ENCODE measurements around the gene TPTE. TPM values are rescaled to one million over a fixed set of nuclear protein-coding genes. Genes with fewer than 3 reads are reported as not detected.
"Not testable (repeated sequence)": the region's sequence is repeated elsewhere in the genome, so short reads cannot be mapped to it uniquely, and the experiment has no call there.

Gene TPTE
- total RNA-seq, result not detected in 2 replicates

GRCh38 chr21:10521091-10521598, at the start of gene TPTE:
TSS of gene TPTE (plus strand) at chr21:10521583. CDS start at chr21:10538724, 17,141 bp downstream.
- no peak for DNase-seq (ENCODE audit: low read depth in 2 of 2)

GRCh38 chr21:10471999-10472398, 49.4 kb upstream of the TPTE start:
- not testable (repeated sequence) for DNase-seq (ENCODE audit: low read depth in 2 of 2)

- DNase-seq (ENCODE audit: low read depth in 2 of 2), result not testable (repeated sequence)
Measured at GRCh38 chr21:10477794-10478193, 43.6 kb upstream of the TPTE start.

GRCh38 chr21:10479875-10480274, 41.5 kb upstream of the TPTE start:
- not testable (repeated sequence) for DNase-seq (ENCODE audit: low read depth in 2 of 2)

- DNase-seq (ENCODE audit: low read depth in 2 of 2), result not testable (repeated sequence)
Measured at GRCh38 chr21:10484864-10485263, 36.5 kb upstream of the TPTE start.

GRCh38 chr21:10490453-10490852, 30.9 kb upstream of the TPTE start:
- not testable (repeated sequence) for DNase-seq (ENCODE audit: low read depth in 2 of 2)

- DNase-seq (ENCODE audit: low read depth in 2 of 2), result no peak
Measured at GRCh38 chr21:10511116-10511515, 10.3 kb upstream of the TPTE start.

GRCh38 chr21:10516889-10517288, 4.5 kb upstream of the TPTE start:
- DNase-seq (ENCODE audit: low read depth in 2 of 2), result not testable (repeated sequence)

- not testable (repeated sequence) for DNase-seq (ENCODE audit: low read depth in 2 of 2)
Measured at GRCh38 chr21:10517904-10518303, 3.5 kb upstream of the TPTE start.

- not testable (repeated sequence) for DNase-seq (ENCODE audit: low read depth in 2 of 2)
Measured at GRCh38 chr21:10521835-10522500, 585 bp downstream of the TPTE start.

- DNase-seq (ENCODE audit: low read depth in 2 of 2), result no peak
Measured at GRCh38 chr21:10539956-10540355, 18.6 kb downstream of the TPTE start.

GRCh38 chr21:10544376-10544775, 23.0 kb downstream of the TPTE start:
- not testable (repeated sequence) for DNase-seq (ENCODE audit: low read depth in 2 of 2)

- not testable (repeated sequence) for DNase-seq (ENCODE audit: low read depth in 2 of 2)
Measured at GRCh38 chr21:10547868-10548267, 26.5 kb downstream of the TPTE start.

- not testable (repeated sequence) for DNase-seq (ENCODE audit: low read depth in 2 of 2)
Measured at GRCh38 chr21:10548331-10548954, 27.1 kb downstream of the TPTE start.

- DNase-seq (ENCODE audit: low read depth in 2 of 2), result not testable (repeated sequence)
Measured at GRCh38 chr21:10570803-10571202, 49.4 kb downstream of the TPTE start.

GRCh38 chr21:10574531-10575310, 53.3 kb downstream of the TPTE start:
- not testable (repeated sequence) for DNase-seq (ENCODE audit: low read depth in 2 of 2)

GRCh38 chr21:10575311-10575667, 53.9 kb downstream of the TPTE start:
- no peak for DNase-seq (ENCODE audit: low read depth in 2 of 2)

GRCh38 chr21:10578910-10579309, 57.5 kb downstream of the TPTE start:
- not testable (repeated sequence) for DNase-seq (ENCODE audit: low read depth in 2 of 2)

- not testable (repeated sequence) for DNase-seq (ENCODE audit: low read depth in 2 of 2)
Measured at GRCh38 chr21:10589115-10589514, 67.7 kb downstream of the TPTE start.

- not testable (repeated sequence) for DNase-seq (ENCODE audit: low read depth in 2 of 2)
Measured at GRCh38 chr21:10607074-10607473, 85.7 kb downstream of the TPTE start.

GRCh38 chr21:10614285-10614684, 92.9 kb downstream of the TPTE start:
- DNase-seq (ENCODE audit: low read depth in 2 of 2), result not testable (repeated sequence)

- not testable (repeated sequence) for DNase-seq (ENCODE audit: low read depth in 2 of 2)
Measured at GRCh38 chr21:10616061-10616460, 94.7 kb downstream of the TPTE start.
